Ovary (tissue), 9 donors: ENCODE measurements around the gene EVC2. TPM values are rescaled to one million over a fixed set of nuclear protein-coding genes. Genes with fewer than 3 reads are reported as not detected.
"Not testable (repeated sequence)": the region's sequence is repeated elsewhere in the genome, so short reads cannot be mapped to it uniquely, and the experiment has no call there.

ENCODE experiments used
- DNase-seq, 5 donors: peaks; one replicate each; pipeline ENCODE4 v3.0.0-alpha.2; 2019 to 2020
- H3K27ac ChIP-seq, 2 donors: fragments of 200-600 bp; one replicate each; pipeline versions ENCODE4 v1.5.1 to v1.8.0; 2019 to 2022
- H3K27me3 ChIP-seq: fragments of 200-600 bp; one replicate; pipeline ENCODE4 v1.8.0; 2022
- H3K36me3 ChIP-seq: fragments of 200-600 bp; sonication (generic); one replicate; pipeline ENCODE4 v1.5.1; 2019
- H3K4me1 ChIP-seq: one replicate; pipeline ENCODE4 v1.8.1; 2013; ENCODE audit warnings: mild to moderate bottlenecking, moderate library complexity; ENCODE audit not compliant: insufficient read depth
- H3K4me3 ChIP-seq: fragments of 200-600 bp; sonication (generic); one replicate; pipeline ENCODE4 v1.5.1; 2017
- H3K9me3 ChIP-seq, 2 donors: fragments of 200-600 bp in 1 of 2; sonication (generic) in 1 of 2; one replicate each; pipeline versions ENCODE4 v1.5.1 to v1.8.1; 2013 to 2019; ENCODE audit warnings: mild to moderate bottlenecking in 1 of 2, moderate library complexity in 1 of 2
- CTCF ChIP-seq, 3 donors: fragments of 450-650 bp in 2 of 3; fragments of 200-600 bp in 1 of 3; IDR thresholded peaks; one replicate each; pipeline versions ENCODE4 v1.5.1 to v1.8.0; 2016 to 2022; ENCODE audit warnings: antibody characterized with exemption in 3 of 3, mild to moderate bottlenecking in 1 of 3
- EP300 ChIP-seq: sonication (generic); formaldehyde crosslinking; IDR thresholded peaks from one replicate; pipeline ENCODE4 v1.6.1; 2017; ENCODE audit warnings: antibody characterized with exemption
- POLR2A ChIP-seq: fragments of 450-650 bp; IDR thresholded peaks from one replicate; pipeline ENCODE4 v1.6.1; 2017; ENCODE audit warnings: antibody characterized with exemption, mild to moderate bottlenecking, moderate library complexity
- WGBS, 3 donors: extraction: QIAGEN DNeasy Blood & Tissue Kit in 1 of 3; methylation state at CpG; one replicate each; pipeline versions ENCODE4 v1.1.5 to v1.1.7; 2013 to 2017; 5-methylcytosine and 5-hydroxymethylcytosine counted together
- intact Hi-C, 4 donors: fragments of 100-400 bp; cut with DNase I; formaldehyde crosslinking; loops; one replicate each; pipeline versions ENCODE4 v1.11.0 to v1.15.1; 2022 to 2023
- polyA plus RNA-seq, 2 donors: library from polyadenylated mRNA; stranded (reverse); fragments of 200-250 nt in 1 of 2; fragments of 350-450 nt in 1 of 2; fragmentation: Illumina TruSeq in 1 of 2; extraction: RNeasy Lipid Tissue Mini Kit (QIAGEN cat#74804) in 1 of 2; gene quantifications; one replicate each; pipeline ENCODE4 v1.2.3, GENCODE V29; 2013 to 2014
- total RNA-seq, 7 donors: library from RNA; depleted of rRNA in 2 of 7; stranded (reverse); fragments of >200 nt in 2 of 7; fragmentation: NEBNext Ultra II Directional in 3 of 7; extraction: Animal tissue kit (Norgen Biotek cat#: 25700) in 3 of 7; gene quantifications; one replicate each; pipeline versions ENCODE4 v1.1.0 to v1.2.4, GENCODE V29; 2016 to 2023
- donor health status: DM: no; HTN: no; CAD: no; lungs with moderate emphysema.
- donor health status: DM: no; HTN: no; CAD: no.
- donor health status: Bipolar disorder and iron deficiency.
- donor health status: DM: yes; HTN: yes; CAD: no.
- donor health status: DM: no; HTN: no; CAD: no.
- donor health status: DM: yes; HTN: yes; CAD: no.

Gene EVC2
- total and polyA plus RNA-seq, 9 donors = 8.1 to 19.4 (median 14.0) TPM

GRCh38 chr4:5616331-5616950, 91.9 kb downstream of the EVC2 start:
- TF ChIP-seq EP300 (no peak), CTCF (IDR thresholded peaks at IDR 0.05) (no peak), POLR2A (no peak)
- 87 to 91% (median 90%) methylated on average over 16 of the region's 16 CpGs for WGBS, 3 donors
- H3K27ac ChIP-seq = no peak overlapping the region
- H3K36me3 ChIP-seq = no peaks in the 10 kb centered on the region
- H3K4me3 ChIP-seq = no peak overlapping the region
- H3K9me3 ChIP-seq = no peaks in the 10 kb centered on the region
- intact Hi-C loops = no loop called here
- no peaks in the 10 kb centered on the region for H3K4me1 ChIP-seq
- no peaks in the 10 kb centered on the region for H3K27me3 ChIP-seq
- DNase-seq = no peak

- no peak for TF ChIP-seq CTCF (IDR thresholded peaks at IDR 0.05)
- no peak for TF ChIP-seq EP300
- no peak for TF ChIP-seq POLR2A
- intact Hi-C loops = no loop called here
- Histone ChIP-seq H3K4me1 (no peaks in the 10 kb centered on the region), H3K27ac (no peak overlapping the region), H3K4me3 (no peak overlapping the region), H3K36me3 (no peaks in the 10 kb centered on the region), H3K9me3 (no peaks in the 10 kb centered on the region), H3K27me3 (no peaks in the 10 kb centered on the region)
- 58 to 68% (median 67%) methylated on average over 10 of the region's 10 CpGs for WGBS, 3 donors
- DNase-seq = no peak
Measured at GRCh38 chr4:5615496-5616075, 92.8 kb downstream of the EVC2 start.

- 30 to 56% (median 40%) methylated on average over 5 of the region's 5 CpGs for WGBS, 3 donors
- no peaks in the 10 kb centered on the region for H3K9me3 ChIP-seq
- no peak overlapping the region for H3K4me3 ChIP-seq
- H3K36me3 ChIP-seq = no peaks in the 10 kb centered on the region
- intact Hi-C loops = no loop called here
- DNase-seq = no peak
- TF ChIP-seq POLR2A (no peak), EP300 (no peak)
- no peaks in the 10 kb centered on the region for H3K4me1 ChIP-seq
- H3K27ac ChIP-seq = no peak overlapping the region
- no peaks in the 10 kb centered on the region for H3K27me3 ChIP-seq
Measured at GRCh38 chr4:5611750-5612149, 96.6 kb downstream of the EVC2 start.

GRCh38 chr4:5609306-5610007, 98.9 kb downstream of the EVC2 start:
- H3K4me1 ChIP-seq = no peaks in the 10 kb centered on the region
- H3K4me3 ChIP-seq = no peak overlapping the region
- H3K27me3 ChIP-seq = no peaks in the 10 kb centered on the region
- TF ChIP-seq EP300 (no peak), CTCF (IDR thresholded peaks at IDR 0.05) (no peak), POLR2A (no peak)
- H3K27ac ChIP-seq = no peak overlapping the region
- intact Hi-C loops = no loop called here
- no peaks in the 10 kb centered on the region for H3K9me3 ChIP-seq
- no peaks in the 10 kb centered on the region for H3K36me3 ChIP-seq
- DNase-seq = no peak
- 92 to 95% (median 93%) methylated on average over 12 of the region's 12 CpGs for WGBS, 3 donors

GRCh38 chr4:5593828-5594227, 114.5 kb downstream of the EVC2 start:
- 91 to 100% (median 93%) methylated on average over 8 to 10 of the region's 10 CpGs for WGBS, 3 donors
- H3K36me3 ChIP-seq, intact Hi-C loops, H3K27ac ChIP-seq, DNase-seq, H3K27me3 ChIP-seq, H3K4me3 ChIP-seq, H3K9me3 ChIP-seq, H3K4me1 ChIP-seq: not testable (repeated sequence)
